Activated CD8-positive, alpha-beta memory T cell treated with anti-CD3 and anti-CD28 coated beads, Interleukin-2, amount 50 U/mL, for 4 hours (primary cell): Measurements from ENCODE around the gene CCDC92B.
"Not testable (repeated sequence)": the region's sequence is repeated elsewhere in the genome, so short reads cannot be mapped to it uniquely, and the experiment has no call there.

Experiments used
- DNase-seq: peaks from one replicate; pipeline ENCODE4 v3.0.0-alpha.2; 2020

The CCDC92B gene

DNA sequence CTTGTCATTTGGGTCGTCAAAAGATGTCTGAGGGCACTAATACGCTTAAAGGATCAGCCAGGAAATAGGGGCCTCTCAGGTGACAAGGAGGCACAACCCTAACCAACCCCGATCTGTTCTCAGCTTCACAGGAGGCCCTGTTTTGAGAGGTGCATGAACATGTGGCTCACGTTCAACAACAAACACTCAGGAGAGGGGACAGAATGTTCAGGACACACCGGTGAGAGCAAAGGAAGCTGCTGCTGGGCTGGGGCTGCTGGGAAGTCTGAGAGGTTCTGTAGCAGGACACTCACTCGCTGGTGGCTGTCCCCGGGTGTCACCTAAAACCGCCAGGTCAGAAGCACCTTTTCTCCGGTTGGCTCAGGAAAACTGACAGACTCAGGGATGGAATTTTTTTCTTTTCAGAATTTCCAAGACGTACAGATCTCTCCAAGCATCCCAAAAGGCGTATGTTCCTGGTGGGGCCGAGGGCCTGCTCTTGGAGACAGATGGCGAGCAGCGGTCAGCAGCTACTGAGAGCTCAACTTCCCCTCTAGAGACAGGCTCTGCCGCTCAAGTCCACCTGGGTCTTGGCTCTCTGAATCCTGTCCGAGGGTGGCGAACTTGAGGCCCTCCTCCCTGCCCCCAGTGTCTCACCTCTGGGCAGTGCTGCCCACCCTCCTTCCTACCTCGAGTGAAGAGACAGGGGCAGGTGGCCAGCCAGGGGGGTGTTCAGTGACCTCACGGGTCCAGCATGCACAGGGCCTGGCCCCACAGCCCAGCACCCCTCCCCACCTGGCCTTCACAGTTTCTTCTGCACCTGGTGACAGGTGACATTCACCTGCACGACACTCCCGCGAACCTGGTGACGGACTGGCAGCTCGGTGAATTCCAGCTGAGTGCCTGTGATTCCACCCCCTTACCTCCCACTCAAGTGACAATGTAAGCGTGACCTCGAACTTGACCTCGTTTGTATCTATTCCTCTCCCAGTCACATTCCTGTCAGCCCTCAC is 60.8 kb downstream of the CCDC92B start:
- peak; percentile 16 for DNase-seq

DNA sequence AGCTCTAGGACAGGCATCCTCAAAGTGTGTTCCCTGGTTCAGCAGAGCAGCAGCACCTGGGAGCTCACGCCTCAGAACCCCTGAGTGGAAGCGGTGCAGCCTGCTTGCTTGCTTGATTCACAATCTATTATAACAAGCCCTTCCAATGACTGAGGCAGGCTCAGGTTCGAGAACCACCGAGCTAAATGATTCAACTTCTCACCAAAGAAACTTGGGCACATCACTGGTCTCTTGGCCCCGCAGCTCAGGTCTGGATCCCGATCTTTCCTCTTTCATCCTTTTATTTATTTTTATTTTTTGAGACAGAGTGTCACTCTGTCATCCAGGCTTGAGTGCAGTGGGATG is 62.4 kb downstream of the CCDC92B start:
- DNase-seq: no peak

DNA sequence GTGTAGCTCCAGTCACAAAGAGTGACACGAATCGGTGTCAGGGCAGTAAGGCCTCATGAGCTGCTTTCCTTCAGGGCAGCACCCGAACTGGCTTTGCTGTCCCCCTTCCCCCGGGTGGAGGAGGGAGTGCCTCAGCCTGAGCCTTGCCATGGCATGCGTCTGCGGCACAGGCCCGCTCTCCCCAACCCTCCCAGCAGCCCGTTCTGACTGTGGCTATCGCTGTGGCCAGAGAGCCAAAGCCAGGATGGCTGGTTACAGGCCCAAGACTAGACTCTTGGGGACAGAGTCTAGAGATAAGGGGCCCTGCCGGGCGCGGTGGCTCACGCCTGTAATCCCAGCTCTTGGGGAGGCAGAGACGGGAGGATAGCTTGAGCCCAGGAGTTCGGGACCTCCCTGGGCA is 63.8 kb downstream of the CCDC92B start:
- no peak for DNase-seq

DNA sequence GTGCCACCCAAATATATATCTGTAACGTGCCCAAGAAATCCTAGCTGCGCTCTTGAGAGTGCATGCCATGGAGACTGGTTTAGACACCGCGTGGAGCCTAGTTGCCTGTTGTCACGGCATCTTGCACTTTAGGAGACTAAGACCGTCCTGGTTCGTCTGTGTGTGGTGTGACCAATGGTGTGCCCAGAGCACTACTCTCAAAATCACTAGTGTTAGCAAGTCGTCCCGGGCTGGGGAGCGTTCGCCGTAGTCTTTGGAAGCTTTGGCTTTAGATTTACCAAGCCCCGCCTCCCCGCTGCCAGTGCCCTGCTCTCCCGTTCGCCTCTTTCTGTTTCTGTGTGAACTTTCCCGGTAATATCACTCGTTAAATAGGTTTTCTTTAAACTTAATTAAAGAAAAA is 64.9 kb downstream of the CCDC92B start:
- no peak for DNase-seq

DNA sequence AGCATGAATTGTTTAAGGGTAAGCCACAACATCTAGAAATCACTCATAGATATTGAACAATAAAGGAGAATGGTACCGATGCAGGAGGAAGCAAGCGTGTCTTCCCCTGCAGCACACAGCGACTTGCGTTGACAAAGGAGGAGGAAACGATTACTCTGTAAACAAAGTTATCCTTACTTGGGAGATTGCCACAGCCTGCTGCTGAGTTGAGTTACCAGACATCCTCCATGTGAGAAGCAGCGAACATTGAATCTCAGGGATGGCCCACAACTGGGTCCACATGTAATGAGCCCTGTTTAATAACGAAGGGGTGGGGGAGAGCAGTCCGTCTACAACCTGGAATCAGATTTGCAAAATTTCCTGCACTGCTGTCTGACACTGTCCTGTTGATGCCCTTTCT is 65.5 kb downstream of the CCDC92B start:
- no peak for DNase-seq

DNA sequence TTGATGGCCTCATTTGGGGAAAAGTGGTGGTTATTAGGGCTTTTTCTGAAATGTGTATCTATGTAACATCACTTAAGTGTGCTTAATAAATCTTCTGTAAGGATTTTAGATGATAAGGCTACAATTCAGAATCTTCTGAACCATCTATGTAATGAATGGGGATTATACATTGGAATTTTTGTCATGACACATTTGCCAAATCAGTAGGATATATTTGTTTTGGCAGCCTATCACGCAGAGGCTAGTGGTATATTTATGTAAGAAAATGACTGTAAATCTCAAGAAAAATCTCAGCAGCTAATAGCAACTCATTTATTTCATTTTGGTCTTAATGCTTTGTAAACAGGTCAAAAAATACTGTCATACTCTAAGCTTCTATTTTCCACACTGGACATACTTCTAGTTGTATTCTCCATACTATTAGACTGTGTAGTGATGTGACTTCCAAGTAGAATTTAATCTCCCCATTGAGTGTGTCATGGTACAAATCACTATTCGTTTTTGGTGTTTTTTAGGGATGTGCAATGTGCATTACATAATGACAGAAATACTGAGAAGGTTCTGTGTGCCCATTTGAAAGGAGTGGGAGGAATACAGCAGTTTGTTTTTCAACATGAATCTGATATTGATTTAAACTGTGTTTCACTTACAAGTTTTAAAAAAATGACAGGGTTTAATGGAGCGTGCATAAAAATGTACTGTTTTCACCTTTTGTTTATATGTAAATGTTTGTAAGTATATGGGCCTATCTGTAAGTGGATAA is 67.1 kb downstream of the CCDC92B start:
- no peak for DNase-seq

DNA sequence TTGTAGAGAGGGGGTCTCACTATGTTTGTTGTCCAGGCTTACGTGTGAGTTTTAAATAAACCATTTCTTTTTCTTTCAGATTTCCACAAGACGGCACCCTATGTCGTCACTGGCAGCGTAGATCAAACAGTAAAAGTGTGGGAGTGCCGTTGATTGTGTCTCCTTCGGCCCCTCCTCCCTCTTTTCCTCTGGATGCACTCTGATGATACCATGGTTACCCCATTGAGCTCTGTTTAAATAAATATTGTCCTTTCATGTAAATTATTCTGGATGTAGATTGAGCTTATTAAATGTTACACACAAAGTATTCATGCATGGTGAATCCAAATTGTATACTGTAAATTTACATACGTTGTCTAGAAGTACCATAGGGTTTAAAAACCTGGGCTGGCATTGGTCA is 67.8 kb downstream of the CCDC92B start:
- DNase-seq: no peak

DNA sequence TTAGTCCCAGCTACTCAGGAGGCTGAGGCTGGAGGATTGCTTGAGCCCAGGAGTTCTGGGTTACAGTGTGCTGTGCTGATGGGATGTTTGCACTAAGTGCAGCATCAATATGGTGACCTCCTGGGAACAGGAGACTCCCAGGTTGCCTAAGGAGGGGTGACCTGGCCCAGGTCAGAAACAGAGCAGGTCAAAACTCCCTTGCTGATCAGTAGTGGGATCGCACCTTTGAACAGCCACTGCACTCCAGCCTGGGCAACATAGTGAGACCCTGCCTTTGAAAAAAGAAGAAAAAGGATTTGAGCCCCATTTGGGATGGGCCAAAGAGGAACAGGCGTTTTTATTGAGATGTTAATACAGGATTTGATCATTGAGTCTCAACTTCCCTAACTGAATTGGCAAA is 68.5 kb downstream of the CCDC92B start:
- DNase-seq: no peak

DNA sequence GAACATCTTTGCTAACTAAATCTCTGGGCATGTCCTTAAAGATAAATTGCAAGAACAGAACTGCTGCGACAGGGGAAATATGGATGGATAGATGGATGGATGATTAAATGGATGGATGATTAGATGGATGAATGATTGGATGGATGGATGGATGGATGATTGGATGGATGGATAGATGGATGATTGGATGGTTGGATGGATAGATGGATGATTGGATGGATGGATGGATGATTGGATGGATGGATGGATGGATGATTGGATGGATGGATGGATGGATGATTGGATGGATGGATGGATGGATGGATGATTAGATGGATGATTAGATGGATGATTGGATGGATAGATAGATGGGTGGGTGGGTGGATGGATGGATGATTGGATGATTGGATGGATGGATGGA is 70.2 kb downstream of the CCDC92B start:
- not testable (repeated sequence) for DNase-seq
